Left lung (tissue), 10 donors: Measurements from ENCODE around the gene ST6GALNAC6. TPM values are rescaled to one million over a fixed set of nuclear protein-coding genes. Genes with fewer than 3 reads are reported as not detected.

Experiments
- ATAC-seq: fragments of 200-7000 bp; cut with Tn5 transposase; one replicate; pipeline ENCODE4 v1.9.1; 2020; ENCODE audit warnings: moderate library complexity
- DNase-seq, 4 donors: peaks; one replicate each; pipeline ENCODE4 v3.0.0-alpha.2; 2013 to 2020
- H3K27ac ChIP-seq, 2 donors: fragments of 200-600 bp; sonication (generic) in 1 of 2; one replicate each; pipeline versions ENCODE4 v1.5.0 to v1.8.0; 2020 to 2021
- H3K27me3 ChIP-seq, 2 donors: fragments of 200-600 bp; sonication (generic) in 1 of 2; one replicate each; pipeline versions ENCODE4 v1.5.0 to v1.8.0; 2020 to 2021
- H3K36me3 ChIP-seq, 2 donors: fragments of 200-600 bp; sonication (generic) in 1 of 2; one replicate each; pipeline versions ENCODE4 v1.5.0 to v1.8.0; 2020 to 2021
- H3K4me1 ChIP-seq, 2 donors: fragments of 200-600 bp; one replicate each; pipeline ENCODE4 v1.8.0; 2021
- H3K4me3 ChIP-seq, 2 donors: fragments of 200-600 bp; sonication (generic) in 1 of 2; one replicate each; pipeline versions ENCODE4 v1.5.0 to v1.8.0; 2020 to 2021; ENCODE audit warnings: mild to moderate bottlenecking in 1 of 2
- H3K9me3 ChIP-seq, 2 donors: fragments of 200-600 bp; sonication (generic) in 1 of 2; one replicate each; pipeline versions ENCODE4 v1.5.0 to v1.8.0; 2020 to 2021
- CTCF ChIP-seq, 2 donors: fragments of 200-600 bp; sonication (generic) in 1 of 2; IDR thresholded peaks; one replicate each; pipeline versions ENCODE4 v1.5.0 to v1.8.0; 2021; ENCODE audit warnings: antibody characterized with exemption in 2 of 2
- intact Hi-C, 2 donors: fragments of 100-400 bp; cut with DNase I; formaldehyde crosslinking; loops; one replicate each; pipeline versions ENCODE4 v1.11.2 to v1.14.2; 2022
- polyA plus RNA-seq, 6 donors: library from polyadenylated mRNA; unstranded; fragments of 120-200 nt; gene quantifications; one replicate each; pipeline ENCODE4 v1.2.1, GENCODE V29; 2013; ENCODE audit not compliant: insufficient read length in 6 of 6
- total RNA-seq, 2 donors: library from RNA; stranded (reverse); fragmentation: NEBNext Ultra II Directional; extraction: Animal tissue kit (Norgen Biotek cat#: 25700); gene quantifications; one replicate each; pipeline ENCODE4 v1.2.1, GENCODE V29; 2021
- donor health status: DM: no; HTN: yes; CAD: no.
- donor health status: DM: no; HTN: no; CAD: no.

ST6GALNAC6 gene
- total and polyA plus RNA-seq, 8 donors = 43.5 to 57.0 (median 48.6) TPM

GRCh38 chr9:127904561-127905003, 5.2 kb upstream of the ST6GALNAC6 start:
- ATAC-seq = peak; percentile 57
- Histone ChIP-seq H3K4me3 (peak overlapping the region in 1 of 2 donors; percentile 14), H3K4me1 (peaks cover 53 to 73% of the 10 kb centered on the region in 2 donors), H3K9me3 (no peaks in the 10 kb centered on the region), H3K27me3 (no peaks in the 10 kb centered on the region), H3K36me3 (peaks cover 0 to 18% of the 10 kb centered on the region in 2 donors), H3K27ac (peak overlapping the region; percentile 75 to 92)
- intact Hi-C loops = no loop called here
- no peak for TF ChIP-seq CTCF (IDR thresholded peaks at IDR 0.05)
- DNase-seq = peak in 2 of 4 donors; percentile 86 to 90

GRCh38 chr9:127903557-127904475, 4.4 kb upstream of the ST6GALNAC6 start:
- Histone ChIP-seq H3K27me3 (no peaks in the 10 kb centered on the region), H3K4me3 (peak overlapping the region in 1 of 2 donors; percentile 14), H3K4me1 (peaks cover 53 to 75% of the 10 kb centered on the region in 2 donors), H3K36me3 (peaks cover 0 to 14% of the 10 kb centered on the region in 2 donors), H3K9me3 (no peaks in the 10 kb centered on the region), H3K27ac (peak overlapping the region; percentile 75 to 92)
- TF ChIP-seq CTCF (IDR thresholded peaks at IDR 0.05) = no peak
- DNase-seq (peak in 3 of 4 donors; percentile 76 to 89 (median 82)), ATAC-seq (peak; percentile 55)
- intact Hi-C loops = no loop called here

GRCh38 chr9:127898433-127899127, 823 bp downstream of the ST6GALNAC6 start:
- intact Hi-C loops = no loop called here
- TF ChIP-seq CTCF (IDR thresholded peaks at IDR 0.05) = no peak
- ATAC-seq (peak; percentile 48), DNase-seq (peak in 1 of 4 donors; percentile 83)
- Histone ChIP-seq H3K9me3 (peaks cover 0 to 13% of the 10 kb centered on the region in 2 donors), H3K27me3 (no peaks in the 10 kb centered on the region), H3K36me3 (peaks cover 7 to 29% of the 10 kb centered on the region in 2 donors), H3K4me3 (peak overlapping the region; percentile 74 to 82), H3K27ac (peak overlapping the region; percentile 82 to 93), H3K4me1 (peaks cover 38 to 60% of the 10 kb centered on the region in 2 donors)

GRCh38 chr9:127897193-127897692, 2.2 kb downstream of the ST6GALNAC6 start:
- Histone ChIP-seq H3K4me3 (peak overlapping the region; percentile 3 to 74), H3K9me3 (peaks cover 0 to 22% of the 10 kb centered on the region in 2 donors), H3K27ac (peak overlapping the region; percentile 33 to 93), H3K4me1 (peaks cover 32 to 47% of the 10 kb centered on the region in 2 donors), H3K36me3 (peaks cover 7 to 42% of the 10 kb centered on the region in 2 donors), H3K27me3 (no peaks in the 10 kb centered on the region)
- ATAC-seq = peak; percentile 72
- peak in 3 of 4 donors; percentile 74 to 81 (median 80) for DNase-seq
- no peak for TF ChIP-seq CTCF (IDR thresholded peaks at IDR 0.05)
- intact Hi-C loops = no loop called here
